Measurements from ENCODE around the gene CANX.

The CANX gene

GRCh38 chr5:179779826-179780225, 81.1 kb downstream of the CANX start:
- DNase-seq: no peak

- no peak for DNase-seq
These were observed 81.6 kb downstream of the CANX start for GRCh38 chr5:179780362-179780761.
